ENCODE measurements around the gene NSUN5.

DNA sequence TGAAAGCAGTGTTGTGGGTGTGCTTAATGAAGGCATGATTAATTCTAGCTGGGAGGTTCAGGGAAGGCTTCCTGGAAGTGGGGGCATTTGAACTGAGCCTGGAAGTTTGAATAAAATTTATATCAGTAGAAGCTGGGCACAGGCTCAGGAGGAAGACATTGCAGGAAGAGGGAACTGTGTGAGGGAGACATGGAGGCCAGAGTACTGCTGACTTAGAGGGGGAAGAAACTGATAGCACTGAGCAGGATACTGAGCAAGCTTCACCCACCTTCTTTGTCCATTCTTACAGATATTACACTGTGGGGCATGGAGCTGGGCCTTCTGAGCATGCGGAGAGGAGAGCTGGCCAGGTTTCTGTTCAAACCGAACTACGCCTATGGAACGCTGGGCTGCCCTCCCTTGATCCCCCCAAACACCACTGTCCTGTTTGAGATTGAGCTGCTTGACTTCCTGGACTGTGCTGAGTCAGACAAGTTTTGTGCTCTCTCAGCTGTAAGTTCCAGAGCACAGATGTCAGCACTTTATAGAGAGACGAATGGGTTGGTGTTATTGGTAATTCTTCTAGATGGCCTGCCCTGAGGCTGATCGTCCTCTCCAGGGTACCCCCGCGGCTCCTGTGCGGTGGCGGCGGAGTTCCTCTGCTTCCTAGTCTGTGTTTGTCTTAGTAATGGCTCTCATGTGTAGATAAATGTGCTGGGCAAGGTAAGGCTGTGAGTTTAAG, 21.4 kb upstream of the NSUN5 start:
- TF ChIP-seq, protein P1, sequence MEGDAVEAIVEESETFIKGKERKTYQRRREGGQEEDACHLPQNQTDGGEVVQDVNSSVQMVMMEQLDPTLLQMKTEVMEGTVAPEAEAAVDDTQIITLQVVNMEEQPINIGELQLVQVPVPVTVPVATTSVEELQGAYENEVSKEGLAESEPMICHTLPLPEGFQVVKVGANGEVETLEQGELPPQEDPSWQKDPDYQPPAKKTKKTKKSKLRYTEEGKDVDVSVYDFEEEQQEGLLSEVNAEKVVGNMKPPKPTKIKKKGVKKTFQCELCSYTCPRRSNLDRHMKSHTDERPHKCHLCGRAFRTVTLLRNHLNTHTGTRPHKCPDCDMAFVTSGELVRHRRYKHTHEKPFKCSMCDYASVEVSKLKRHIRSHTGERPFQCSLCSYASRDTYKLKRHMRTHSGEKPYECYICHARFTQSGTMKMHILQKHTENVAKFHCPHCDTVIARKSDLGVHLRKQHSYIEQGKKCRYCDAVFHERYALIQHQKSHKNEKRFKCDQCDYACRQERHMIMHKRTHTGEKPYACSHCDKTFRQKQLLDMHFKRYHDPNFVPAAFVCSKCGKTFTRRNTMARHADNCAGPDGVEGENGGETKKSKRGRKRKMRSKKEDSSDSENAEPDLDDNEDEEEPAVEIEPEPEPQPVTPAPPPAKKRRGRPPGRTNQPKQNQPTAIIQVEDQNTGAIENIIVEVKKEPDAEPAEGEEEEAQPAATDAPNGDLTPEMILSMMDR (IDR thresholded peaks at IDR 0.05), result no peak
- TF ChIP-seq POLR2A (IDR thresholded peaks at IDR 0.05), result no peak

Measured in heart left ventricle (tissue), 13 donors.